ENCODE measurements around the gene RNASEH2A. TPM values are rescaled to one million over a fixed set of nuclear protein-coding genes. Genes with fewer than 3 reads are reported as not detected.
A peak's percentile ranks its signal among the peaks of the same experiment; 100 is the strongest.

Gene RNASEH2A
- total RNA-seq, 1 donor from 2014 or later, result 17.0 TPM

GRCh38 chr19:12800466-12800770 is 6.0 kb upstream of the RNASEH2A start:
- Histone ChIP-seq H3K27me3 (ENCODE audit: control insufficient read depth, insufficient read depth, low read length) (no peaks in the 10 kb centered on the region), H3K4me3 (ENCODE audit: low read depth, low read length) (peak overlapping the region; percentile 82), H3K36me3 (ENCODE audit: control insufficient read depth, insufficient read depth, low read length) (no peaks in the 10 kb centered on the region)
- TF ChIP-seq CTCF (IDR thresholded peaks at IDR 0.05; ENCODE audit: insufficient read depth, low read length, poor library complexity, severe bottlenecking), result no peak
- no peak for DNase-seq (ENCODE audit: low read depth)

GRCh38 chr19:12800923-12801465 is 5.4 kb upstream of the RNASEH2A start:
- DNase-seq (ENCODE audit: low read depth), result no peak
- Histone ChIP-seq H3K36me3 (ENCODE audit: control insufficient read depth, insufficient read depth, low read length) (no peaks in the 10 kb centered on the region), H3K4me3 (ENCODE audit: low read depth, low read length) (peak overlapping the region; percentile 82), H3K27me3 (ENCODE audit: control insufficient read depth, insufficient read depth, low read length) (no peaks in the 10 kb centered on the region)
- no peak for TF ChIP-seq CTCF (IDR thresholded peaks at IDR 0.05; ENCODE audit: insufficient read depth, low read length, poor library complexity, severe bottlenecking)

GRCh38 chr19:12801466-12802266 is 4.7 kb upstream of the RNASEH2A start, which contains the start of the genes PRDX2 and THSD8:
TSS of gene PRDX2 (minus strand) at chr19:12801800. CDS start at chr19:12801261, 539 bp downstream.
TSS of gene THSD8 (plus strand) at chr19:12802069. CDS start at chr19:12802072, 3 bp downstream.
- no peak for DNase-seq (ENCODE audit: low read depth)
- TF ChIP-seq CTCF (IDR thresholded peaks at IDR 0.05; ENCODE audit: insufficient read depth, low read length, poor library complexity, severe bottlenecking), result no peak
- Histone ChIP-seq H3K4me3 (ENCODE audit: low read depth, low read length) (peak within 1 kb of the TSS; percentile 82), H3K27me3 (ENCODE audit: control insufficient read depth, insufficient read depth, low read length) (no peaks in the 10 kb centered on the region), H3K36me3 (ENCODE audit: control insufficient read depth, insufficient read depth, low read length) (no peaks in the 10 kb centered on the region)

- H3K27me3 ChIP-seq (ENCODE audit: control insufficient read depth, insufficient read depth, low read length), result no peaks in the 10 kb centered on the region
- DNase-seq (ENCODE audit: low read depth), result no peak
- no peak for TF ChIP-seq CTCF (IDR thresholded peaks at IDR 0.05; ENCODE audit: insufficient read depth, low read length, poor library complexity, severe bottlenecking)
- H3K36me3 ChIP-seq (ENCODE audit: control insufficient read depth, insufficient read depth, low read length), result no peaks in the 10 kb centered on the region
- peak overlapping the region; percentile 82 for H3K4me3 ChIP-seq (ENCODE audit: low read depth, low read length)
Observed at GRCh38 chr19:12802267-12803106, 3.9 kb upstream of the RNASEH2A start.

GRCh38 chr19:12804051-12804450 is 2.3 kb upstream of the RNASEH2A start:
- no peak for TF ChIP-seq CTCF (IDR thresholded peaks at IDR 0.05; ENCODE audit: insufficient read depth, low read length, poor library complexity, severe bottlenecking)

More at GRCh38 chr19:12804051-12804450, 2.3 kb upstream of the RNASEH2A start:
- DNase-seq (ENCODE audit: low read depth), result no peak
- H3K36me3 ChIP-seq (ENCODE audit: control insufficient read depth, insufficient read depth, low read length), result no peaks in the 10 kb centered on the region
- H3K27me3 ChIP-seq (ENCODE audit: control insufficient read depth, insufficient read depth, low read length), result no peaks in the 10 kb centered on the region
- H3K4me3 ChIP-seq (ENCODE audit: low read depth, low read length), result no peak overlapping the region

Data from kidney epithelial cell (primary cell).